ENCODE results near the gene FRY.
"Not testable (repeated sequence)": the region's sequence is repeated elsewhere in the genome, so short reads cannot be mapped to it uniquely, and the experiment has no call there.

FRY gene

DNA sequence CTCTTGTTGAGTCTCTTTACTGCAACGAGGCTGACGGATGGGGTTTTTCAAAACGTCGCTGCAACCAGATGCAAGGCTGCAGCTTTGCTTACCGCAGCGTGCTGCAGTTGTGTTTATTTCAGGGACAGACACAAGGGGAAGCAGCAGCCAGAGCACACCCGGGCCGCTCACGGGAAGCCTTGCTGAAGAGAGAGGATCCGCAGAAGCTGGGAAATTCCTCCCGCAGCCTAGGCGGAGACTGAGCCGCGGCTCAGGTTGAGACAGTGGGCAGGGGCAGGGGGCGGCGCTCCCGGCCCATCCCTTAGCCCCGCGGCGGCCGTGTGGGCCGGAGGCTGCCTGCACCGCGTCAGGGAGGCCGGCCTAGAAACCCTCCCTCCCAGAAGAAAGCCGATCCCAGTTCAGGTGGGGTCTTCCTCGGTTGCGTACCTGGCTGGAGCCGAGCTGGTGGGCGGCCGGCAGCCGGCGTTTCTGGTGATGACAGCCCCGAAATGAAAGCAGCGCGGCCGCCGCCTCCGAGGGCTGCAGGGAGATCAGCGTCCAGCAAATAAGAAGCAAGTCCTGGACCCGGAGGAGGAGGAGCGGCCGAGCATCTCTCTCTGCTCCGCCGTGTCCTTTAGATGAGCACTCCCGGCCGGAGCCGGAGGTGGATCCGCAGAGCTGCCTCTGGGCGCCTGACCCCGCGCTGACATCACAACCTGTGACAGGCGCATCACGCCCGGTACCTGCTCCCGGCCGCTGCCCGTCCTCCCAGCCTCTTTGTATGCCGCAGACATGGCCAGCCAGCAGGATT lies at the start of gene FRY:
Gene FRY, plus strand, starts transcription at position 750 of the 790 bp plus-strand sequence. Its CDS starts 22 bp downstream, at position 772.
- in situ Hi-C loops (cut with MboI; ENCODE audit: low pct_unique_long_range_greater_than_20kb, low sequenced_read_pairs, unreplicated experiment), result no loop called here
- TF ChIP-seq, protein P1, sequence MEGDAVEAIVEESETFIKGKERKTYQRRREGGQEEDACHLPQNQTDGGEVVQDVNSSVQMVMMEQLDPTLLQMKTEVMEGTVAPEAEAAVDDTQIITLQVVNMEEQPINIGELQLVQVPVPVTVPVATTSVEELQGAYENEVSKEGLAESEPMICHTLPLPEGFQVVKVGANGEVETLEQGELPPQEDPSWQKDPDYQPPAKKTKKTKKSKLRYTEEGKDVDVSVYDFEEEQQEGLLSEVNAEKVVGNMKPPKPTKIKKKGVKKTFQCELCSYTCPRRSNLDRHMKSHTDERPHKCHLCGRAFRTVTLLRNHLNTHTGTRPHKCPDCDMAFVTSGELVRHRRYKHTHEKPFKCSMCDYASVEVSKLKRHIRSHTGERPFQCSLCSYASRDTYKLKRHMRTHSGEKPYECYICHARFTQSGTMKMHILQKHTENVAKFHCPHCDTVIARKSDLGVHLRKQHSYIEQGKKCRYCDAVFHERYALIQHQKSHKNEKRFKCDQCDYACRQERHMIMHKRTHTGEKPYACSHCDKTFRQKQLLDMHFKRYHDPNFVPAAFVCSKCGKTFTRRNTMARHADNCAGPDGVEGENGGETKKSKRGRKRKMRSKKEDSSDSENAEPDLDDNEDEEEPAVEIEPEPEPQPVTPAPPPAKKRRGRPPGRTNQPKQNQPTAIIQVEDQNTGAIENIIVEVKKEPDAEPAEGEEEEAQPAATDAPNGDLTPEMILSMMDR (IDR thresholded peaks at IDR 0.05; ENCODE audit: extremely low read depth, insufficient read depth, missing control alignments), result no peak
- DNase-seq (ENCODE audit: low spot score), result peak; percentile 74

DNA sequence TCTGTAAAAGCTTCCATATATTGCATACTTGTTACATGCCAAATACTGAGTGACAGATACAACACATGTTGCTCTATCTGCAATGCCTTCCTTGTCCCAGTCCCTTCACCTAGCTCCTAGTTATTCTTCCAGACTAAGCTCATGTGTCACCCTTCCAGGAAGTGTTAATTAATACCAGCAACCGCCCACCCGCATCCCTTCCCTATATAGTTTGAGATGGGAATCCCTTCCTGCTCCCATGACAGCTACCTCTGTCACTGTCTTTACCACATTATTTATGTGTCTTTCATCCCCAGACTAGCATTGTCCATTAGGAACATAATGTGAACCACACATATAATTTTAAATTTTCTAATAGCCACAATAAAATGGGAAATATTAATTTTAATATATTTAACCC lies 49.5 kb upstream of the FRY start:
- no peak for DNase-seq (ENCODE audit: low spot score)
- in situ Hi-C loops (cut with MboI; ENCODE audit: low pct_unique_long_range_greater_than_20kb, low sequenced_read_pairs, unreplicated experiment), result no loop called here
- TF ChIP-seq, protein P1 (IDR thresholded peaks at IDR 0.05; ENCODE audit: extremely low read depth, insufficient read depth, missing control alignments), result no peak

DNA sequence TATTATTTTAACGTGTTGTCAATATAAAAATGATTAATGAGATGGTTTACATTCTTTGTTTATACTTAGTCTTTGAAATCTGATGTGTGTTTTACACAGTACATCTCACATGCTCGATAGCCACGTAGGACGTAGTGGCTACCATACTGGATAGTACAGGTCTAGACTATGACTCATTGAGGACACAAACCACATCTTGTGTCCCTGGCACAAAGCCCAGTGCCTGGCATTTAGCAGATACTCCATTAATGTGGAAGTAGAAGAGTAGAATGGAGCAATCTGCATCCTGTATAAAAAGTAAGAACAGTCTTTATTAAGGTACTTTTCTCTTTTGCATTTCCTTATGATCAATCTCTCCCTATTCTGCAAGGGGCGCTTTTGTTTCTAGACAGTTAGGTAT lies 49.0 kb upstream of the FRY start:
- in situ Hi-C loops (cut with MboI; ENCODE audit: low pct_unique_long_range_greater_than_20kb, low sequenced_read_pairs, unreplicated experiment), result no loop called here
- no peak for DNase-seq (ENCODE audit: low spot score)

DNA sequence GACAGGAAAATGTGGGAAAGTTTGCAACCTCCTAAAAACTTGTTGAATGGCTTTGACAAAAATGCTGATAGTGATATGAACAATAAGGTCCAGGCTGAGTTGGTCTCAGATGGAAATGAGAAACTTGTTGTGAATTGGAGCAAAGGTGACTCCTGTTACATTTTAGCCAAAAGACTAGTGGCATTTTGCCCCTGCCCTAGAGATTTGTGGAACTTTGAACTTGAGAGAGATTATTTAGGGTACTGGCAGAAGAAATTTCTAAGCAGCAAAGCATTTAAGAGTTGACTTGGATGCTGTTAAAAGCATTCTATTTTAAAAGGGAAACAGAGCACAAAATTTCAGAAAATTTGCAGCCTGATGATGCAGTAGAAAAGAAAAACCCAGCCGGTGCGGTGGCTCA lies 47.9 kb upstream of the FRY start:
- DNase-seq (ENCODE audit: low spot score); in situ Hi-C loops (cut with MboI; ENCODE audit: low pct_unique_long_range_greater_than_20kb, low sequenced_read_pairs, unreplicated experiment): not testable (repeated sequence)

More for the DNA sequence above, 49.0 kb upstream of the FRY start:
- TF ChIP-seq, protein P1 (IDR thresholded peaks at IDR 0.05; ENCODE audit: extremely low read depth, insufficient read depth, missing control alignments), result no peak

DNA sequence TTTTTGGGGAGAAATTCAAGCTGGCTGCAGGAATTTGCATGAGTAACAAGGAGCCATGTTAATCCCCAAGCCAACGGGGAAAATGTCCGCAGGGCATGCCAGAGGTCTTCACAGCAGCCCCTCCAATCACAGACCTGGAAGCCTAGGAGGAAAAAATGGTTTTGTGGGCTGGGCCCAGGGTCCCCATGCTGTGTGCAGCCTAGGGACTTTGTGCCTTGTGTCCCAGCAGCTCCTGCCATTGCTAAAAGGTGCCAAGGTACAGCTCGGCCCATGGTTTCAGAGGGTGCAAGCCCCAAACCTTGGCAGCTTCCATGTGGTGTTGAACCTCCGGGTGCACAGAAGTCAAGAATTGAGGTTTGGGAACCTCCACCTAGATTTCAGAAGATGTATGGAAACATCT lies 47.2 kb upstream of the FRY start:
- in situ Hi-C loops (cut with MboI; ENCODE audit: low pct_unique_long_range_greater_than_20kb, low sequenced_read_pairs, unreplicated experiment), result not testable (repeated sequence)

DNA sequence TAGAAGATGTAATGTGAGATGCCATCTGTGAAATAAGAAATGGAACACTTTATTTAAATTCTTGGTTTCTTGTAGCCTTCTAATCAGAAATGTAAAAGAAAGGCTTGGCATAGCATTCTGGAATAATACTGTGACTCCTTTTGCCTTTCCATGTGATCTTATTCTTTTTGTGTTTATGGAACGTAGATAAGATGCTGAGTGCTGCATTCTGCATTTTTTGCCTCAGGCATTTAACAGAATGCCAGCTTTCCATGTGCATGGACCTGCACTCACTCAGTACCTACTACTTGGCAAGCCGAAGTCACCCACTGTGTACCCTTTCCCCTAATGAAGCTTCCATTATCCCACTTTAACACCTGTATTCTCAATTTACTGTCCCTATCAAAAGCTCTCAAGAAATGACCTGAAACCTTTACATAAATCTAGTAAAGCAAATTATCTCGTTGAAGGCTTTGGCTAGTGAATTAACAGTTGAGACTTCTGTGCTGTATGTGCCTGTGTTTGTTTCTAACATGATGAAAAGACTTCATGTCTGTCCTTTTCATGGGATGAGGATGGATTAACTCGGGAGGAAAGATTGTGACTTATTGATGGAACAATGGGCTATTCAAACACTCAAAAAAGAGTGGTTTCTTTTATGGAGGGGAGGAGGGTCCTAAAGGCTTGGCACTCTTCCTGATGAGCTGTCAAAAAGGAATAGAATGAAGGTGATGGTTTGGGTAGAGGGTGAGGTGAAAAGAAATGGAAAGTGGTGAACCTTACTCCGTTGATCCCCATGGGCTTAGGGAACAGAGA lies 44.7 kb upstream of the FRY start:
- TF ChIP-seq, protein P1 (IDR thresholded peaks at IDR 0.05; ENCODE audit: extremely low read depth, insufficient read depth, missing control alignments), result no peak
- DNase-seq (ENCODE audit: low spot score), result no peak
- in situ Hi-C loops (cut with MboI; ENCODE audit: low pct_unique_long_range_greater_than_20kb, low sequenced_read_pairs, unreplicated experiment), result no loop called here

More for the DNA sequence above, 47.2 kb upstream of the FRY start:
- DNase-seq (ENCODE audit: low spot score), result not testable (repeated sequence)

DNA sequence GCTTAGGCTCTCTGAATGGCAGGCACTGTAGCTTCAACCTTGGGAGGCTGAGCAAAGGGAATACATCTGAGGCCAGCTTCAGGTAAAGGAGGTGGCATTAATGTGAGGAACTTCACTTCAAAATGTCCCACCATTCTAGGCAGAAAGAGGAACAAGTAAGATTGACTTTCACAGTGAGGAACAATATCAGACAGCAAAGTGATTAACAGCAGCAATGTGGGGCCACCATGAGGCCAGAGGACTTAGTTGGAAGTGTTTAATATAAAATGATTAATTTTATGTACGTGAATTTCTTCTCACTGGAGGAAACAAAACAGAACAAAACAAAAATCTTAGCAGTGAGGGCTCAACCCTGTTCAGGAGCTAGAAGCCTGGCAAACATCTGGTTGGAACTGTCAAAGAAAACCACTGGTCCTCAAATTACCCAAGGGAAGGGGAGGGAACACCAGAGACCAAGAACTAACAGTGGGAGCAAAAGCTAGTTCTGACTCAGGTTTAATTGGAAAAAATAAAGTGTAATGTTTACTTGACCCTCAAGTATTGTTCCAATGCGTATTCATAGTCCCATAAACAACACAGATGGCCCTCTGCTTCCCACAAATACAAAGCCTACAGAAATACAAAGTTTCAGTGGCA lies 43.9 kb upstream of the FRY start:
- TF ChIP-seq, protein P1 (IDR thresholded peaks at IDR 0.05; ENCODE audit: extremely low read depth, insufficient read depth, missing control alignments), result no peak
- in situ Hi-C loops (cut with MboI; ENCODE audit: low pct_unique_long_range_greater_than_20kb, low sequenced_read_pairs, unreplicated experiment), result no loop called here
- DNase-seq (ENCODE audit: low spot score), result no peak

DNA sequence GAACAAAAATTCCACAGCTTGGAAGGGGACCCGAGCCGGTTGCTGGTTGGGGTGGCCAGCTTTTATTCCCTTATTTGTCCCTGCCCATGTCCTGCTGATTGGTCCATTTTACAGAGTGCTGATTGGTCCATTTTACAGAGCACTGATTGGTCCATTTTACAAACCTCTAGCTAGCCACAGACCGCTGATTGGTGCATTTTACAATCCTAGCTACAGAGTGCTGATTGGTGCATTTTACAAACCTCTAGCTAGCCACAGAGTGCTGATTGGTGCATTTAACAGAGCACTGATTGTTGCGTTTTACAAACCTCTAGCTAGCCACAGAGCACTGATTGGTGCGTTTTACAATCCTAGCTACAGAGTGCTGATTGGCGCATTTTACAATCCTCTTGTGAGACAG lies 37.2 kb upstream of the FRY start:
- in situ Hi-C loops (cut with MboI; ENCODE audit: low pct_unique_long_range_greater_than_20kb, low sequenced_read_pairs, unreplicated experiment); DNase-seq (ENCODE audit: low spot score): not testable (repeated sequence)

Measured in GM13977 (cell line).